Loucy (cell line): ENCODE data around the gene MPZL1.

Experiments
- H2AFZ ChIP-seq: fragments of 200-600 bp; sonication (generic); 2 replicates; pipeline ENCODE4 v1.6.0; 2016; ENCODE audit warnings: antibody characterized with exemption, mild to moderate bottlenecking, low read length, moderate library complexity
- H3F3A ChIP-seq: fragments of 200-600 bp; 2 replicates; pipeline ENCODE4 v1.6.0; 2016; ENCODE audit warnings: antibody characterized with exemption, low read depth, mild to moderate bottlenecking
- H3K27me3 ChIP-seq: fragments of 200-600 bp; sonication (generic); 2 replicates; pipeline ENCODE4 v1.6.1; 2014; ENCODE audit warnings: low read length, mild to moderate bottlenecking; ENCODE audit not compliant: insufficient read depth, poor library complexity, severe bottlenecking
- H3K36me3 ChIP-seq: fragments of 200-600 bp; sonication (generic); 2 replicates; pipeline ENCODE4 v1.6.1; 2016; ENCODE audit warnings: low read length; ENCODE audit not compliant: insufficient read depth
- H3K4me1 ChIP-seq: fragments of 200-600 bp; sonication (generic); 2 replicates; pipeline ENCODE4 v1.5.1; 2014; ENCODE audit warnings: low read length, mild to moderate bottlenecking; ENCODE audit not compliant: insufficient read depth, poor library complexity, severe bottlenecking
- H3K4me2 ChIP-seq: fragments of 200-600 bp; sonication (generic); 2 replicates; pipeline ENCODE4 v1.6.0; 2014; ENCODE audit warnings: antibody characterized with exemption, low read length, low read depth, mild to moderate bottlenecking; ENCODE audit not compliant: poor library complexity, severe bottlenecking
- H3K4me3 ChIP-seq: fragments of 200-600 bp; sonication (generic); 2 replicates; pipeline ENCODE4 v1.5.1; 2014; ENCODE audit warnings: low read length, mild to moderate bottlenecking, mixed read lengths; ENCODE audit not compliant: poor library complexity, severe bottlenecking
- H3K79me2 ChIP-seq: fragments of 200-600 bp; sonication (generic); 2 replicates; pipeline ENCODE4 v1.6.1; 2014; ENCODE audit warnings: low read length; ENCODE audit not compliant: insufficient read depth
- H3K9ac ChIP-seq: fragments of 200-600 bp; sonication (generic); 2 replicates; pipeline ENCODE4 v1.6.0; 2014; ENCODE audit warnings: mild to moderate bottlenecking, low read depth, low read length, moderate library complexity; ENCODE audit not compliant: poor library complexity, severe bottlenecking
- H3K9me2 ChIP-seq: fragments of 200-600 bp; sonication (generic); replicated peaks from 2 replicates; pipeline ENCODE4 v1.6.1; 2016; ENCODE audit warnings: low read depth, low read length, mixed read lengths
- H3K9me3 ChIP-seq: fragments of 200-600 bp; sonication (generic); 2 replicates; pipeline ENCODE4 v1.6.1; 2014; ENCODE audit warnings: mild to moderate bottlenecking, antibody characterized with exemption, low read length, low read depth; ENCODE audit not compliant: insufficient read depth
- H4K20me1 ChIP-seq: fragments of 200-600 bp; sonication (generic); 2 replicates; pipeline ENCODE4 v1.6.0; 2014; ENCODE audit warnings: antibody characterized with exemption, low read length, mild to moderate bottlenecking; ENCODE audit not compliant: insufficient read depth, poor library complexity, severe bottlenecking
- EZH2phosphoT487 ChIP-seq: fragments of 200-600 bp; IDR thresholded peaks from 2 replicates; pipeline ENCODE4 v1.6.1; 2018; ENCODE audit warnings: antibody characterized with exemption, mild to moderate bottlenecking, moderate library complexity, borderline replicate concordance
- TF ChIP-seq, protein P1 (sequence below): fragments of 200-600 bp; sonication (generic); conservative IDR thresholded peaks from 2 replicates; pipeline ENCODE4 v1.5.1; 2014; ENCODE audit warnings: mild to moderate bottlenecking, antibody characterized with exemption, low read length

The MPZL1 gene

GRCh38 chr1:167755654-167756053 lies 33.9 kb downstream of the MPZL1 start:
- Histone ChIP-seq H3K9ac (peak overlapping the region; percentile 22), H3K9me3 (no peaks in the 10 kb centered on the region), H3K79me2 (peaks cover 87% of the 10 kb centered on the region), H4K20me1 (no peaks in the 10 kb centered on the region), H3K9me2 (no peaks in the 10 kb centered on the region), H2AFZ (no peak overlapping the region), H3K4me1 (peaks cover 84% of the 10 kb centered on the region), H3F3A (peaks cover 17% of the 10 kb centered on the region), H3K4me2 (peak overlapping the region; percentile 5), H3K27me3 (no peaks in the 10 kb centered on the region), H3K4me3 (no peak overlapping the region), H3K36me3 (no peaks in the 10 kb centered on the region; the same call in 1 of the 2 replicates)
- no peak for TF ChIP-seq EZH2phosphoT487
- TF ChIP-seq, protein P1, sequence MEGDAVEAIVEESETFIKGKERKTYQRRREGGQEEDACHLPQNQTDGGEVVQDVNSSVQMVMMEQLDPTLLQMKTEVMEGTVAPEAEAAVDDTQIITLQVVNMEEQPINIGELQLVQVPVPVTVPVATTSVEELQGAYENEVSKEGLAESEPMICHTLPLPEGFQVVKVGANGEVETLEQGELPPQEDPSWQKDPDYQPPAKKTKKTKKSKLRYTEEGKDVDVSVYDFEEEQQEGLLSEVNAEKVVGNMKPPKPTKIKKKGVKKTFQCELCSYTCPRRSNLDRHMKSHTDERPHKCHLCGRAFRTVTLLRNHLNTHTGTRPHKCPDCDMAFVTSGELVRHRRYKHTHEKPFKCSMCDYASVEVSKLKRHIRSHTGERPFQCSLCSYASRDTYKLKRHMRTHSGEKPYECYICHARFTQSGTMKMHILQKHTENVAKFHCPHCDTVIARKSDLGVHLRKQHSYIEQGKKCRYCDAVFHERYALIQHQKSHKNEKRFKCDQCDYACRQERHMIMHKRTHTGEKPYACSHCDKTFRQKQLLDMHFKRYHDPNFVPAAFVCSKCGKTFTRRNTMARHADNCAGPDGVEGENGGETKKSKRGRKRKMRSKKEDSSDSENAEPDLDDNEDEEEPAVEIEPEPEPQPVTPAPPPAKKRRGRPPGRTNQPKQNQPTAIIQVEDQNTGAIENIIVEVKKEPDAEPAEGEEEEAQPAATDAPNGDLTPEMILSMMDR, result no peak

- Histone ChIP-seq H3K9me2 (no peaks in the 10 kb centered on the region), H3K79me2 (peaks cover 88% of the 10 kb centered on the region), H2AFZ (no peak overlapping the region), H3K27me3 (no peaks in the 10 kb centered on the region), H3F3A (peaks cover 16% of the 10 kb centered on the region), H3K4me1 (peaks cover 92% of the 10 kb centered on the region), H3K4me2 (peak overlapping the region; percentile 50), H4K20me1 (no peaks in the 10 kb centered on the region), H3K9ac (peak overlapping the region; percentile 22), H3K4me3 (no peak overlapping the region), H3K9me3 (no peaks in the 10 kb centered on the region), H3K36me3 (no peaks in the 10 kb centered on the region; the same call in 1 of the 2 replicates)
- TF ChIP-seq EZH2phosphoT487, result no peak
- TF ChIP-seq, protein P1, result no peak
Measured at GRCh38 chr1:167756730-167757405, 35.1 kb downstream of the MPZL1 start.

DNA sequence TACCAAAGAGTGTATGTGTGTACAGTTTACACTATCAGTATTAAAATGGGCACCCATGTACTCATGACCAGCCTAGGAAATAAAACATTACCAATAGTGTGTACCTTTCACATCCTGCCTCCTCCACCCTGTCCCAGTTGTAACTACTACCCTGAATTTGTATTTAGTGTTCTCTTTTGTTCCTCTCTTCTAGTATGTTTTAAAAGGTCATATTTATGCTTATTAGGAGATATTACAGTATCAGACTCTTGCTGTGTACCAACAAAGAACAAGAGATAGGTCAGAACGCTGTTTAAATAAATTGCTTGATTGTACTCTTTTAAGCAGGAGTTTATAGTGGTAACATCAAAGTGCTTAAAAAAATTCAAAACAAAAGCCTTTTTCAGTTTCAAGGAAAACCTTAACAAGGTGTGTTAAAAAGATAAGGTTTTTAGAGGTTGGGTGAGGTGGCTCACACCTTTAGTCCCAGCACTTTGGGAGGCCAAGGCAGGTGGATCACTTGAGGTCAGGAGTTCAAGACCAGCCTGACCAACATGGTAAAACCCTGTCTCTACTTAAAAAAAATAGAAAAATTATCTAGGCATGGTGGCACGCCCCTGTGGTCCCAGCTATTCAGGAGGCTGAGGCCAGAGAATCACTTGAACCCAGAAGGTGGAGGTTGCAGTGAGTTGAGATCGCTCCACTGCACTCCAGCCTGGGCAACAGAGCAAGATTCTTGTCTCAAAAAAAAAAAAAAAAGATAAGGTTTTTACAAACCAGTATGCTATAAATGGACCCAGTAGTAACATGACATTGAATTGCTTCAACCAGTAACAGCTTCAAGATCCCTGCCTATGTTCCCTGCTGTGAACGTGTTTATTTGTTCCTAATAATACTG lies 35.9 kb downstream of the MPZL1 start:
- peaks cover 9% of the 10 kb centered on the region for H3F3A ChIP-seq
- TF ChIP-seq, protein P1, result no peak
- TF ChIP-seq EZH2phosphoT487, result no peak
- peak overlapping the region; percentile 22 for H3K9ac ChIP-seq
- H3K4me2 ChIP-seq, result peak overlapping the region; percentile 50
- H3K4me1 ChIP-seq, result peaks cover 92% of the 10 kb centered on the region
- no peak overlapping the region for H2AFZ ChIP-seq
- peaks cover 90% of the 10 kb centered on the region for H3K79me2 ChIP-seq
- no peak overlapping the region for H3K4me3 ChIP-seq
- H3K36me3 ChIP-seq, result no peaks in the 10 kb centered on the region; the same call in 1 of the 2 replicates
- no peaks in the 10 kb centered on the region for H3K27me3 ChIP-seq
- peaks cover 2% of the 10 kb centered on the region for H4K20me1 ChIP-seq
- no peaks in the 10 kb centered on the region for H3K9me3 ChIP-seq
- no peaks in the 10 kb centered on the region for H3K9me2 ChIP-seq
